G401 (cell line): ENCODE data around the gene RGL3. TPM values are rescaled to one million over a fixed set of nuclear protein-coding genes. Genes with fewer than 3 reads are reported as not detected.
"Not testable (repeated sequence)": the region's sequence is repeated elsewhere in the genome, so short reads cannot be mapped to it uniquely, and the experiment has no call there.

ENCODE experiments used
- DNase-seq: peaks from one replicate; pipeline ENCODE4 v3.0.0-alpha.2; 2015; ENCODE audit warnings: low spot score
- in situ Hi-C: cut with HindIII; loops from 2 replicates; pipeline ENCODE4 v1.10.0; 2016; ENCODE audit warnings: low sequenced_read_pairs, mixed read lengths
- total RNA-seq: library from RNA; depleted of rRNA; stranded (reverse); fragments of >200 nt; shearing (Covaris generic); gene quantifications from 2 replicates; pipeline ENCODE4 v1.2.3, GENCODE V29; 2014

Gene RGL3
- total RNA-seq, 1 experiment from 2014 or later, result not detected

DNA sequence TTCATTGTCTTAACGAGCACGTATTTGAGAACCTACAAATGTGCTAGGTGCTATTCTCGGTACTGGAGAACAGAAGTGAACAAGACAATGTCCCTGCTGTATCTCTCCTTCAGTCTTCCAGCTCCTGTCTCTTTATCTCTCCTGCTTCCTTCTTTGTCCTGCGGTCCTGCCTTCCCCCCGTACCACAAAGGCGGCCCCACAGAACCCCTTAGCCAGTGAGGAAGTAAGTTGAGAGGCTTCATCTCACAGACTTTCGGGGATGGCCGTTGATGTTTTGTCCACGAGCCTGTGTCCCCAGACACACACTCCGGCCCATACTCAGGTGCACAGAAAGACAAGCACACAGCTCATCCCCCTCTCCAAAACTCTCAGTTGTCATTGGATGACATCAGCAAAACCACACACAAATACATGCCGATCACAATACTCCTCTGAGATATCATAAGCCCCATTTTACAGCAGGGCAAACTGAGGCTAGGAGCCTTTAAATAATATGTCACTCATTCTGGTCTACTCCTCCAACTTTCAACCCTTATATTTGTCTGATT, 45.2 kb downstream of the RGL3 start:
- DNase-seq, result no peak
- in situ Hi-C loops, result no loop called here

DNA sequence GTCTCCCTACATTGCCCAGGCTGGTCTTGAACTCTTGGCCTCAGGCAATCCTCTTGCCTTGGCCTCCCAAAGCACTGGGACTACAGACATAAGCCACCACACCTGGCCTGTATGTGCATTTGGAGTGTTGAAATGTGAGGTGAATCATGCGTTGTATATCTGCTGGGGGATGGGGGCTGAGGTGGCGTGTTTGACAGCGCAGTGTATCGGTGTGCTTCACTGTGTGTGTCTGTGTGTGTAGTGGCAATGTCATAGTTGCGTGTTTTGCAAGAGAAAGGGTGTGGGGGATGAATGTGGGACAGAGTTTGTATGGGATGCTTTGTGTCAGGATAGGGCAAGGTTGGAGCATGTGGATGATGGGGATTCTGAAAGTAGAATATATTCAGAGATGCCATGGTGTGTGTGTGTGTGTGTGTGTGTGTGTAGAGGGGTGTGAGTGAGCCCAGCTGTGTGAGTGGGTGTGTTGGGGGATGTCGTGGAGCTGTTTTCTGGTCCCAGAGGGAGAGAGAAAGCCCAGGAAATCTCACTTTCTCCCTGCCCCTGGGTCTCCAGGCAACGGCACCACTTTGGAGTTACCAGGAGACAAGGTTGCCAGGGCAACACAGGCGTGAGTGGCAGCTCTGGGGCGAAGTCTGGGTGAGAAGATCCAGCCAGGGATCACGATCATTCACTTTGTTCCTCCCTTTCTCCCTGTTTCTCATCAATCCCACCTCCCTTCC, 45.8 kb downstream of the RGL3 start:
- in situ Hi-C loops, result no loop called here
- peak; percentile 81 for DNase-seq

GRCh38 chr19:11370744-11371143, 48.4 kb downstream of the RGL3 start:
- in situ Hi-C loops, result no loop called here

DNA sequence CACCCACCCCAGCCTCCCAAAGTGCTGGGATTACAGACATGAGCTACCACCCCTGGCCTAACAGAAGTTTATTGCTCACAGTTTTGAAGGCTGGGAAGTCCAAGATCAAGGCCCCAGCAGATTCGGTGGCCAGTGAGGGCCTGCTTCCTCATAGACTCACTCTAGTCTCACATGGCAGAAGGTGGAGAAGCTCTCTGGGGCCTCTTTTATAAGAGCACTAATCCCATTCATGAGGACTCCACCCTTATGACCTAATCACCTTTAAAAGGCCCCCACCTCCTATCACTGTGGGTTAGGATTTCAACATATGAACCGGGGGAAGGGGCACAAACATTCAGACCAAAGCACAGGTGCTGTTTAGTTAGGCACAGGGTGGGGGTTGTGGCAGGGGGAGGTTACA, 51.6 kb downstream of the RGL3 start:
- in situ Hi-C loops, result no loop called here
- no peak for DNase-seq

More at GRCh38 chr19:11370744-11371143, 48.4 kb downstream of the RGL3 start:
- DNase-seq, result no peak

- in situ Hi-C loops, result no loop called here
- DNase-seq, result no peak
Observed at GRCh38 chr19:11365557-11366117, 53.5 kb downstream of the RGL3 start.

- in situ Hi-C loops, result no loop called here
- no peak for DNase-seq
Observed at GRCh38 chr19:11364935-11365334, 54.2 kb downstream of the RGL3 start.

DNA sequence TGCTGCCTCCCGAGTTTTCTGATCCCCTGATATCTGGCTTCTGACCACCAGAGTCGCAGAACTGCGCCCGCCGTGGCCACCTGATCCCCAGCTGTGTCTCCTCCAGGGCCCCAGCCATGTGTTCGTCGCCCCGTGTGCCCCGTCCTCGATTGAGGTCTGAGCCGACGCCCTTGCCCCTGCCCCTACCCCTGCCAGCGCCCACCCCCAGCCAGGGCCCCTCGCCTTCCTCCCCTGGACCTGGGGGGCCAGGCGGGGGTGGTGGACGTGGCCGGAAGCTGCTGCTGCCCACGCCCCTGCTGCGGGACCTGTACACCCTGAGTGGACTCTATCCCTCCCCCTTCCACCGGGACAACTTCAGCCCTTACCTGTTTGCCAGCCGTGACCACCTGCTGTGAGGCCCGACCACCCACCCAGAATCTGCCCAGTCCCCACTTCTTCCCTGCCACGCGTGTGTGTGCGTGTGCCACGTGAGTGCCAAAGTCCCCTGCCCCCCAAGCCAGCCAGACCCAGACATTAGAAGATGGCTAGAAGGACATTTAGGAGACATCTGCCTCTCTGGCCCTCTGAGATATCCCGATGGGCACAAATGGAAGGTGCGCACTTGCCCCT, 54.7 kb downstream of the RGL3 start:
- DNase-seq, result no peak
- in situ Hi-C loops, result no loop called here

GRCh38 chr19:11363881-11364280, 55.2 kb downstream of the RGL3 start:
- in situ Hi-C loops, result no loop called here
- DNase-seq, result no peak

GRCh38 chr19:11361771-11362731, 57.1 kb downstream of the RGL3 start:
- in situ Hi-C loops, result no loop called here
- DNase-seq, result no peak

DNA sequence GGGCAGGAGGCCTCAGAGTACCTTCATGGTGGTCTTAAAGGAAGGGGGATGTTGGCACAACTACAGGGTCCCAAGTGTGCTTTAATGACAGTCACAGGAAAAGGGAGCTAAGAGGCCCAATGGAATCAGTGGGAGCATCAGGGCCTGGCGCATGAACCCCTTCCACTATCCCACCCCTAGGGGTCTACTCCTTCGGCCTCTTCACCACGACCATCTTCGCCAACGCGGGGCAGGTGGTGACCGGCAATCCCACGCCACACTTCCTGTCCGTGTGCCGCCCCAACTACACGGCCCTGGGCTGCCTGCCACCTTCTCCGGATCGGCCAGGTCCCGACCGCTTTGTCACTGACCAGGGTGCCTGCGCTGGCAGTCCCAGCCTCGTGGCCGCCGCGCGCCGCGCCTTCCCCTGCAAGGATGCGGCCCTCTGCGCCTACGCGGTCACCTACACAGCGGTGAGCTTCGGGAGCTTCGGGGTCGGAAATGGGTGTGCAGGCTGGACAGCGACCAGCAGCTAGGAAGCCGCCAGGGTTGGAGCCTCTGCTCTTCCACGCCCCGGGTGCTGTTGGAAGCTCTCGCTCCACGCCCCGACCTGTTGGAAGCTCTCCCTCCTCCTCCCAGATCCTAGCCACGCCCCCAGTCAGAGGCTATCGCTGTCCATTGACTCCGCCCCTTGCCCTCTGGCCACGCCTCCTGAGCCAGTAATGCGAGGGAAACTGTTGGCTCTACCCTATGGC, 57.9 kb downstream of the RGL3 start:
- no peak for DNase-seq
- in situ Hi-C loops, result no loop called here

GRCh38 chr19:11359421-11359820, 59.7 kb downstream of the RGL3 start:
- in situ Hi-C loops, result no loop called here
- no peak for DNase-seq

GRCh38 chr19:11356676-11357550, 62.2 kb downstream of the RGL3 start:
- in situ Hi-C loops, result no loop called here
- DNase-seq, result no peak

DNA sequence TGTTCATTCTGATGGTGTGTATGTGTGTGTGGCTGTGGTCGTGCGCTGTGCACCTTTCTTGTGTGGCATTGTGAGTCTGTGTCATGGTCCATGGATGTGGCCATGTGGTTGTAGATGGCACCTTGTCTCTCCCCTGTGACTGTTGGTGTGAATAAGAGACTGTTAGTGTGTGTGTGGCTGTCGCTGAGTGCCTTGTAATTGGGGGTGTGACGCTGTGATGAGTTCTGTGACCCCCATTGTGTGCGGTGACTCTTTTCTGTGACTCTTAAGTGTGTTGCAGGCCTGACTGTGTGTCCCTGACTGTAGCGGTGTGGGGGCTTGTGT, 63.1 kb downstream of the RGL3 start:
- DNase-seq, result no peak
- in situ Hi-C loops, result no loop called here

DNA sequence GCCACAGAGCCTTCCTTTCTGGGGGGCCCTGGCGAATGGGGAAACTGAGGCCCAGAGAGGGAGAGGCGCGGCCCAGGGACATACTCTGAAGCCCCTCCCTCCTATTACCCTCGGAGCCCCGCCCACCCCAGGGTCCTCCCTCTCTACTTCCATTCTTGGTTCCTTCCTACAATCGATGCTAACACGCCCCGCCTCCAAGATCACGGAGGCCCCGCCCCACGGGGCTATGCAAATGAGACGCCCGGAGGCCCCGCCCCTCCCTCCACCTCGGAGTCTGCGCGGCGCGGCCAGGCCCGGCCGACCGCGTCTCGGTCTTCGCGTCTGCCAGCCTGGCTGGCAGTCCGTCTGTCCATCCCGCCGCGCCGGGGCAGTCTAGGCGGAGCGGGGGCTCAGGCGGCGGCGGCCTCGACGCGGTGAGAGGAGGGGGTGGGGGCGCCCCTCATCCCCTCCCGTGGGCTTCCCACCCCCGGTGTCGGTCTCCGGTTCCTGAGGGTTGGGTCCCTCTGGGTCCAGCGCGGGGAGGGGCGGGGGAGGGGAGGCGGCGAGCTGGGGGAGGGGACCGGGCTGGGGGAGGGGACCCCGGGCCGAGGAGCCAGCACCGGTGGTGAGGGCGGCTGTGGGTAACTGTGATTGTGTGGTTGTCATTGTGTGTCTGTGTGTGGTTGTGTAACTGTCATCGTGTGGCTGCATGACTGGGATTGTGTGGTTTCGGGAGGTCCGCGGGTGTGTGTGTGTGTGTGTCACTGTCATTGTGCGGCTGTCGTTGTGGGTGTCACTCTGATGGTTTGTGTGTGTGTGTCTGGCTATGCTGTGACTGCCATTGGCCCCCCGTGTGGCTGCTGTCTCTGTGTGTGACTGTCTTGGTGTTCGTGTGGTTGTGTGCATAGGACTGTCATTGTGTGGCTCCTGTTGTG, 63.7 kb downstream of the RGL3 start, which contains the start of gene PLPPR2:
Gene PLPPR2, plus strand, starts transcription at position 273 of the 914 bp plus-strand sequence. CDS start 2,242 bp downstream, outside the sequence.
- DNase-seq, result peak; percentile 95
- in situ Hi-C loops, result no loop called here

- DNase-seq, in situ Hi-C loops: not testable (repeated sequence)
Observed at GRCh38 chr19:11354102-11354501, 65.0 kb downstream of the RGL3 start.

DNA sequence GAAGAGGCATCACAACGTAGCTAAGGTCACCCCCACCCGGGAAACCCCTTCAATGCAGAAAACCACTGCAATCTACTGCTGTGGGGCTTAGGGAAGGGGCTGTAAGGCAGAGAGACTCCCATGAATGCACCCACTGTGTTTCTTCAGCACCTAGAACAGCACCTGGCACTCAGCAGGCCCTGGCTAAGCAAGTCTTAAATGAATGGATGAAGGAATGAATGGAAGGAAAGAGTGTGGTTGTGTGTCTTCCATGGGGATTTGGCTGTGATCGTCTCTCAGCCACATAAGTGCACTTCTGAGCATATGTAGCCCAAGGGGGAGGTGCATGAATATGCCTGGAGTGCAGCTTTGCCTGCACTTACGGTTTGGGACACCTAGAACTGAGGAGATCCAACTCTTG, 69.9 kb downstream of the RGL3 start:
- no peak for DNase-seq
- in situ Hi-C loops, result no loop called here

GRCh38 chr19:11347546-11348039, 71.5 kb downstream of the RGL3 start:
- DNase-seq, result no peak
- in situ Hi-C loops, result no loop called here
